Measurements from ENCODE around the gene SLC9A8.
A peak's percentile ranks its signal among the peaks of the same experiment; 100 is the strongest.

Gene SLC9A8

GRCh38 chr20:49888212-49889000 lies 75.8 kb downstream of the SLC9A8 start:
- Histone ChIP-seq H3K4me3 (replicated peaks; ENCODE audit: insufficient read depth, low read length) (no peak overlapping the region), H3K27ac (replicated peaks) (peak overlapping the region; percentile 6; the same call in 1 of the 2 replicates), H3K27me3 (ENCODE audit: insufficient read depth, poor library complexity, severe bottlenecking) (no peaks in the 10 kb centered on the region)
- TF ChIP-seq CTCF (IDR thresholded peaks at IDR 0.05; ENCODE audit: insufficient read depth, low read length) (peak; percentile 84), REST (IDR thresholded peaks at IDR 0.05; ENCODE audit: insufficient replicate concordance, low read depth) (no peak)
- peak in 1 of 2 experiments; percentile 55 for DNase-seq (ENCODE audit: low read depth in 1 of 2, low spot score in 1 of 2)

GRCh38 chr20:49889001-49889934 lies 76.6 kb downstream of the SLC9A8 start:
- Histone ChIP-seq H3K27ac (replicated peaks) (peak overlapping the region; percentile 6), H3K27me3 (ENCODE audit: insufficient read depth, poor library complexity, severe bottlenecking) (no peaks in the 10 kb centered on the region), H3K4me3 (replicated peaks; ENCODE audit: insufficient read depth, low read length) (no peak overlapping the region)
- peak in 1 of 2 experiments; percentile 29 for DNase-seq (ENCODE audit: low read depth in 1 of 2, low spot score in 1 of 2)
- no peak for TF ChIP-seq REST (IDR thresholded peaks at IDR 0.05; ENCODE audit: insufficient replicate concordance, low read depth)
- peak; percentile 81 for TF ChIP-seq SPI1 (IDR thresholded peaks at IDR 0.05; ENCODE audit: borderline replicate concordance, low read depth)
- TF ChIP-seq POLR2AphosphoS5 (IDR thresholded peaks at IDR 0.05; ENCODE audit: low read depth) = no peak

DNA sequence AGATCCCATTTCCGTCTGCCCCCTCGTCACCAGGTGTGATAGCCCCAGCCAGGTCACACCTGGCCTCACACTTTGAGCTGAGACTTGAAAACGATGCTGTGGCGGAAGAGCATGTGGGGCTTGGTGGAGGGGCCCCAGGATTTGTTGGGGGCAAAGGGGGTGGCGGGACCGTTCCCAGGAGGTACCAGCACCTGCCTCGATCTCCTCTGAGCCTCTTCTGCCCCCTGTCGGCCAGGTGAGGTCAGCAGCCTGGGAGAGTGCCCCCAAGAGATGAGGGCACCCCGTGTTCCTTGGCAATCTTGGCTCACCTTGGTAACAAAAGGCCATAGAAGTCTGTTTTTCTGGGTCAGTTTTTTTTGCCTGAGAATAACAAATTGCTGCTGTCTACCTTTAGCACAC lies 77.3 kb downstream of the SLC9A8 start:
- H3K27me3 ChIP-seq (ENCODE audit: insufficient read depth, poor library complexity, severe bottlenecking) = no peaks in the 10 kb centered on the region

GRCh38 chr20:49890471-49891361 lies 78.1 kb downstream of the SLC9A8 start:
- DNase-seq (ENCODE audit: low read depth in 1 of 2, low spot score in 1 of 2) = no peak
- H3K27ac ChIP-seq (replicated peaks) = no peak overlapping the region

More for the DNA sequence above, 77.3 kb downstream of the SLC9A8 start:
- Histone ChIP-seq H3K4me3 (replicated peaks; ENCODE audit: insufficient read depth, low read length) (no peak overlapping the region), H3K27ac (replicated peaks) (no peak overlapping the region)
- no peak for TF ChIP-seq POLR2AphosphoS5 (IDR thresholded peaks at IDR 0.05; ENCODE audit: low read depth)
- no peak for TF ChIP-seq GABPA (IDR thresholded peaks at IDR 0.05; ENCODE audit: low read depth)
- no peak for DNase-seq (ENCODE audit: low read depth in 1 of 2, low spot score in 1 of 2)

More at GRCh38 chr20:49890471-49891361, 78.1 kb downstream of the SLC9A8 start:
- TF ChIP-seq CTCF (IDR thresholded peaks at IDR 0.05; ENCODE audit: insufficient read depth, low read length) (no peak), GABPA (IDR thresholded peaks at IDR 0.05; ENCODE audit: low read depth) (no peak), REST (IDR thresholded peaks at IDR 0.05; ENCODE audit: insufficient replicate concordance, low read depth) (no peak), POLR2AphosphoS5 (IDR thresholded peaks at IDR 0.05; ENCODE audit: low read depth) (no peak; the same call in 1 of the 2 replicates), SPI1 (IDR thresholded peaks at IDR 0.05; ENCODE audit: borderline replicate concordance, low read depth) (no peak)
- Histone ChIP-seq H3K27me3 (ENCODE audit: insufficient read depth, poor library complexity, severe bottlenecking) (no peaks in the 10 kb centered on the region), H3K4me3 (replicated peaks; ENCODE audit: insufficient read depth, low read length) (no peak overlapping the region)

Measured in HL-60 (cell line).